HG03442 (cell line): Measurements from ENCODE around the gene ARL13B.
A peak's percentile ranks its signal among the peaks of the same experiment; 100 is the strongest.
"Not testable (repeated sequence)": the region's sequence is repeated elsewhere in the genome, so short reads cannot be mapped to it uniquely, and the experiment has no call there.

ENCODE experiments used
- ATAC-seq: cut with Tn5 transposase; IDR thresholded peaks from one replicate; pipeline ENCODE4 v1.9.1; 2021; ENCODE audit warnings: mild to moderate bottlenecking, moderate library complexity; ENCODE audit not compliant: unreplicated experiment

Gene ARL13B

GRCh38 chr3:94061297-94061696, 81.3 kb downstream of the ARL13B start:
- no peak for ATAC-seq

GRCh38 chr3:94062513-94063404, 82.8 kb downstream of the ARL13B start, which contains the start of the genes DHFR2 and NSUN3:
DHFR2 (minus strand) TSS chr3:94062916; CDS start chr3:94061511, 1,405 bp downstream.
NSUN3 (plus strand) TSS chr3:94063061; CDS start chr3:94063127, 66 bp downstream.
- ATAC-seq, result peak; percentile 92

GRCh38 chr3:94063496-94064119, 83.7 kb downstream of the ARL13B start:
- no peak for ATAC-seq

- no peak for ATAC-seq
These were observed 84.4 kb downstream of the ARL13B start for GRCh38 chr3:94064243-94064860.

- ATAC-seq, result no peak
These were observed 85.2 kb downstream of the ARL13B start for GRCh38 chr3:94065122-94065521.

GRCh38 chr3:94065819-94066480, 86.0 kb downstream of the ARL13B start:
- ATAC-seq, result no peak

- ATAC-seq, result no peak
These were observed 86.8 kb downstream of the ARL13B start for GRCh38 chr3:94066506-94067500.

- no peak for ATAC-seq
These were observed 89.3 kb downstream of the ARL13B start for GRCh38 chr3:94069194-94069813.

GRCh38 chr3:94070341-94070911, 90.5 kb downstream of the ARL13B start:
- ATAC-seq, result peak; percentile 57

GRCh38 chr3:94071713-94072284, 91.8 kb downstream of the ARL13B start:
- ATAC-seq, result peak; percentile 87

GRCh38 chr3:94076055-94076454, 96.1 kb downstream of the ARL13B start:
- no peak for ATAC-seq

- not testable (repeated sequence) for ATAC-seq
These were observed 100.6 kb downstream of the ARL13B start for GRCh38 chr3:94080552-94080951.

- ATAC-seq, result no peak
These were observed 101.9 kb downstream of the ARL13B start for GRCh38 chr3:94081884-94082283.

- ATAC-seq, result no peak
These were observed 102.5 kb downstream of the ARL13B start for GRCh38 chr3:94082391-94082937.

GRCh38 chr3:94083261-94083660, 103.3 kb downstream of the ARL13B start:
- ATAC-seq, result peak; percentile 87

- ATAC-seq, result no peak
These were observed 109.2 kb downstream of the ARL13B start for GRCh38 chr3:94089126-94089525.

- ATAC-seq, result no peak
These were observed 112.1 kb downstream of the ARL13B start for GRCh38 chr3:94092086-94092485.

- no peak for ATAC-seq
These were observed 113.2 kb downstream of the ARL13B start for GRCh38 chr3:94093151-94093550.
